Stimulated activated CD4-positive, alpha-beta T cell treated with anti-CD3 and anti-CD28 coated beads, Interleukin-1b, Interleukin-23, amount 100 ng/mL, for 48 hours (primary cell): Measurements from ENCODE around the gene HOOK2.

Experiments
- DNase-seq: peaks from one replicate; pipeline ENCODE4 v3.0.0-alpha.2; 2020

The HOOK2 gene

DNA sequence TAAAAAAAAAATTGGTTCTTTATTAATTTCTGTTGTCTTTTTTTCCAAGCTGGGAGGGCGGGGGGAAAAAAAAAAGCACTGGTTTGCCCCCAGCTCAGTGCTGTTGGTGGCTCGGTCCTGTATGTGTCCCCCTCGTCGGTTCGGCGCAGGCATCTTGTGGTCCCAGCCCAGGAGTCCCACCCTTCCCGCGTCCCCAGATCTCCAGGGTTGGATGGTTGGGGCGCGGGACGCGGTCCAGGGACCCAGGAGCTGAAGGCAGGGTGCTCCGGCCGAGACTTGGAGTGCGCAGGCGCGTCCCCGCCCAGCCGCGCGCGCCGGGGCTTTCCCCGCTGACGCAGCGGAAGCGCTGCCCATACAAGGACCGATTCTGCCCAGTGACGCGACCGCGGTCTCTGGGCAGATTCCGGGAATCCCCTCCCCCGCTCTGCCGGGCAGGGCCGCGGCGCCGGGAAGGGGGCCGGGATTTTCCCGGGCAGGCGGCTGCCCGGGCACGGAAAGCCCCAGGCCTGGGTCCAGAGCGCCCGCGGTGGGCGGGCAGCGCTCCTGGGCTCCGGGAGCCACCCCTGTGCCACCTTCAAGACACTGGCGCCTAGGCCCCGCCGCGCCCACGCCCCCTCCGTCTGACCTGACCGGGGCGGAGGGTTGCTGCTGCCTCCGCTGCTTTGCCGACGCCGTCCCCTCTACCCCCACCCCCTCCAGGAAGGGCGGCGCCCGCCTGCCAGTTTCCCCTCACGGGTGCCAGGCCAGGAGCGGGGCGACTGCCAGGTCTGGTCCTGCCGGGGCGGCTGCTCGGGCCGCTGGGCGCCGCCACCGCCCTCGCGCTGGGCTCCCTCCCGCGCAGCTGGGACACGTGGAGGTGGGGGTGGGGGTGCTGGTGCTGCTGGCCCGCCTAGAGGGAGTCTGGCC, 18.2 kb upstream of the HOOK2 start:
- DNase-seq, result peak; percentile 93

DNA sequence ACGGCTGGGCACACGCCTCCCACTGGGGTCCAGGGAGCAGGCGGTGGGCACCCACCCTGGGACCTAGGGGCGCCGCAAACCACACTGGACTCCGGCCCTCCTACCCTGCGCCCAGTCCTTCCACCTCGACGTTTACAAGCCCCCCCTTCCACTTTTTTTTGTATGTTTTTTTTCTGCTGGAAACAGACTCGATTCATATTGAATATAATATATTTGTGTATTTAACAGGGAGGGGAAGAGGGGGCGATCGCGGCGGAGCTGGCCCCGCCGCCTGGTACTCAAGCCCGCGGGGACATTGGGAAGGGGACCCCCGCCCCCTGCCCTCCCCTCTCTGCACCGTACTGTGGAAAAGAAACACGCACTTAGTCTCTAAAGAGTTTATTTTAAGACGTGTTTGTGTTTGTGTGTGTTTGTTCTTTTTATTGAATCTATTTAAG, 17.5 kb upstream of the HOOK2 start:
- DNase-seq, result no peak

- peak; percentile 84 for DNase-seq
Observed at GRCh38 chr19:12792051-12792852, 16.9 kb upstream of the HOOK2 start.

GRCh38 chr19:12791345-12792050, 16.1 kb upstream of the HOOK2 start, which contains the start of gene JUNB:
Gene JUNB (plus strand): TSS chr19:12791486. CDS start chr19:12791772, 286 bp downstream.
- peak; percentile 97 for DNase-seq

DNA sequence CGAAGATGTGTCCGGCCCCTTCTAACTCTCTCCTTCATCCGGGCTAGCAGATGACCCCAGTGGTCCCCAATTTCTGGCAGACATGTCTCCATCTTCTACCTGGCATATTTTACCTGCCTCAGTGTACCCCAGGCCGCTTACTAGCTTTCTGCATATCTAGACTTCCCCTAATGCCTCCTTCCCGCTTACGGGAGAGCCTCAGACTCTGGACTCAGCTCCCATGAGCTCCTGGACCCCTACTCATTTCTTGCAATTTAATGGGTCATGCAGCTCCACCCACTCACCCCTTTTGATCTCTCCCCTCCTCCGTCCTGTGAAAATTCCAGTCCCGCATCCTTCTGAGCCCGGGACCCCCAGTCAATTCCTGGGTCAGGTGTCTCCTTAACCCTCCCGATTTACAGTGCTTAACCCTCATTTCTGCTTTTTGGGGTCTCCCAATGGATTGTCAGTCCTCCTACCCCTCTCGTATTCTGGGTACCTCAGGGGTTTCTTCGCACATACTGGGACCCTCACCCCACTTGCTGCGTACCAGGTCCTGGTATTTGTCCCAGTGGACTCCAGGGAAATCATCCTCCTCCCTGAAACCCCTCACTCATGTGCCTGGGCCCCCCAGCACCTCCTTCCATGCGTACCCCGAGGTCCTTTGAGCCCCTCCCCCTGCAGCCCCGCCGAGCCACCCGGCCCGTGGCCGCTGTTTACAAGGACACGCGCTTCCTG, 15.4 kb upstream of the HOOK2 start:
- no peak for DNase-seq

DNA sequence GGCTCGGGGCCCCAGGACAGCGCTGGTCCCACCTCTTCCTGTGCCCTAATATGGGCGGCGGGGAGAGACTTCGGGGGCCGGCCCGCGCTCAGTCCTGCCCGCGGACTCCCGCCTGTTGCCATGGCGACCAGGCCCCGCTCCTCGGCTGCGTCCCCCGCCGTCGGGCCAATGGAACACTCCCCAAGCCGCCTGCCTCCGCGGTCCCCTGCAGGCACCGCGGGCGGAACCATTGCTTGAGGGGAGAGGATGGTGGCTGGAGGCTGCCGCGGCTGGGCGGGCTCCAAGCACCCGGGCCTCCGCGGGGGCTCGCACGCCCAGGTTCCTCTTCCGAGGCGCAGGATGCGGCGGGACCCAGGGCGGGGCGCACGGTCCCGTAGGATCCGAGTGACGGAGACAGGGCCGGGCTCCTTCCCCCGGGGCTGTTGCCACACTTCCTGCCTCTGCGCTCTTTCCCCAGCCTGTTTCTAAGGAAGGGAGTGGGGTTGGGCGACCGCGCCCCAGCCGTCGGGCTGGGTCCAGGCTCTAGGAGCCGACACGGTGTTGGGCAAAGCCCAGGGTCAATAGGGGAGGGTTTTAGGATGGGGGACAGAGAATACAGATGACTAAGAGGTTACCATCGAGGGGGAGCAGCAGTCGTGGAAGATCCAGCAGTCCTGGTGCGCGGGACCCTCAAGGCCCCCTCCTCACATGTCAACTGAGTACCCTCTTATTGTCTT, 14.7 kb upstream of the HOOK2 start:
- DNase-seq, result peak; percentile 98

DNA sequence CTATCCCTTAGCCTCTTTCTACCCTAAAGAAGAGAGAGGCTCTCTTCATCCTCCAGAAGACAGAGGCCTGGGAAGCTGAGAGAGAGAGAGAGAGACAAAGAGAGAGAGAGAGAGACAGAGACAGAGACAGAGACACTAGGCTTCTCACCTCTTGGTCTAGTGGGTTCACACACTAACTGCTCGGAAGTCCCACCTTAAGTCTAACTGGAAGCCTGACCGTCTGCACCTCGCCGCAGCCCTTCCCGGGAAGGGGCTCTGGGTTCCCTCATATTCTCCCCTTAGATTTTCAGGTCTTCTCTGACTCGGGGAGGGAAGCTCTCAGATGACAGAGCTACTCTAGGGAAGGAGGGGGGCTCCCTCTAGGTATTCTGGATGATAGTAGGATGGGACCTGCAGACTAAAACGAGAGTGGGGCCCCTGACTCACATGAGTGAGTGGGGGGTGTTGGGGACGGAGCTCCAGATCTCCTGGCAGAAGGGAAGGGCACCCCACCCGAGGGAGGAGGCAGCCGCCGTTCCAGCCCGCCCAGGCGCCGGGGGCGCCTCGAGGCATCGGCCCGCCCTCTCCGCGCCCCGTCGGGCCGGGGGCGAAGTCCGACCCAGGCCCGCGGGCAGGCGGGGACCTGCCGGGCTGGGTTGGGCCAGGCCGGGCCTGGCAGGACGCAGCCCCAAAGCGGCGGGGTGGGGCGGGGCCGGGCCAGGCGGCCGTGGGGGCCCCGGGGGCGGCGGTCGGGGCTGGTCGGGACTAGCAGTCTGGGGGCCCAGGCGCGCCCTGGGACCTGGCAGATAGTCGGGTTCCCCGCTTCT, 13.9 kb upstream of the HOOK2 start:
- peak; percentile 41 for DNase-seq

GRCh38 chr19:12788682-12789097, 13.3 kb upstream of the HOOK2 start:
- peak; percentile 37 for DNase-seq

DNA sequence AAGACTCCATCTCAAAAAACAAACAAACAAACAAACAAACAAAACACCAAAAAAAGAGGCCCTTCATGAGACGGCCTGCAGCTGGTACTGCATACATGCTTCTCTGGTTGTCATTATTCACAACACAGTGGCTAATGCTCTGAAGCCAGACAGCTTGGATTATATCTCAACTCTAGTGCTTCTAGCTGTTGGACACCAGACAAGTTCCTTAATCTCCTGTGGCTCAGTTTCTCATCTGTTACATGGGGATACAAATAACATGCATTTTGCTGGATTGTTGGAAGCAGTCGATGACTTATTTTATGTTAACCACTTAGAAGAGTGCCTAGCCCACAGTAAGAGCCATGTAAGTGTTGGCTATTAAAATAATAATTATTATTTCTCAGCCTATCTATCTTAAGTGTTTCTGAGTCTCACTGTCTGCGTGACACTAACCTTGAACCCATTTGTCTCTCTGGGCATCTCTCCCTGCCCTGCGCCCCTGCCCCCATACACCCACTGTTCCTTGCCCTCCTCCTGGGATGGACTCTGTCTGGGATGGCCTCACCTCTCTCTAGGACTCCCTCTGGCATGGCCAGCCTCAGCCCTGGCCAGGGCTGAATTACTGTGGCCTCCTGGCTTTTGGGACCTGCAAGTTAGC, 12.8 kb upstream of the HOOK2 start:
- DNase-seq, result no peak

DNA sequence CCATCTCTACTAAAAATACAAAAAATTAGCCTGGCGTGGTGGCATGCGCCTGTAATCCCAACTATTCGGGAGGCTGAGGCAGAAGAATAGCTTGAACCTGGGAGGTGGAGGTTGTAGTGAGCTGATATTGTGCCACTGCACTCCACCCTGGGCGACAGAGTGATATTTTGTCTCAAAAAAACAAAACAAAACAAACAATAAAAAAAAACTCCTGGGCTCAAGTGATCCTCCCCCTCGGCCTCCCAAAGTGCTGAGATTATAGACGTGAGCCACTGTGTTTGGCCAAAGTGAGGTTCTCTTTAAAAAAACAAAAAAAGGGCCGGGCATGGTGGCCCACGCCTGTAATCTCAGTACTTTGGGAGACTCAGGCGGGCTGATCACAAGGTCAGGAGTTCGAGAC, 12.1 kb upstream of the HOOK2 start:
- DNase-seq, result no peak

- no peak for DNase-seq
Observed at GRCh38 chr19:12786952-12787351, 11.6 kb upstream of the HOOK2 start.

- DNase-seq, result no peak
Observed at GRCh38 chr19:12786141-12786870, 11.0 kb upstream of the HOOK2 start.

DNA sequence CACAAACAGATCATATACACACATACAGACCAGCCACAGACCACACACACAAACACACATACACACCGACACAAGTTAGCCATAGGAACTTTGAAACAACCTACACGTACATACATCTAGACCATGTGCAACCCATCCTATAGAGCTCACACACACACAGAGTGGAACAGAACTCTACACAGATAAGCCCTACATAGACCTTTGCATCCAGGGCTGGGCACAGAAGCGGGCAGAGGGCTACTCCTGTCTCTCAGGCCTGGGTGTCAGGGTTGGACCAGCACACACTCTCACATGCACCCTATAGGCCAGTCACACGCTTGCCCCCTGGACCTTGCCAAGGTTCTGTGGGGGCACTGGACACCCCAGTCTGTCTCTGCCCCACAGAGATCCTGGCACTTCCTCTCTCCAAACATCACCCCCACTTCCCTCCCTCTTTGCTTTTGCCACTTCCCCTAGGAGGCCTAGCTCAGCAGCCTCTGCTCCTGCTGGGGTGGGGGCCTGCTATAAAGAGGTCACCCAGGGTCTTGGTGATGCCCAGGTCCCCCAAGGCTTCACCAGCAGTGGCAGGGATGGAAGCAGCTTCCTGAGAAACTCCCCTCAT, 10.2 kb upstream of the HOOK2 start:
- DNase-seq, result no peak

- no peak for DNase-seq
Observed at GRCh38 chr19:12784871-12785430, 9.6 kb upstream of the HOOK2 start.

DNA sequence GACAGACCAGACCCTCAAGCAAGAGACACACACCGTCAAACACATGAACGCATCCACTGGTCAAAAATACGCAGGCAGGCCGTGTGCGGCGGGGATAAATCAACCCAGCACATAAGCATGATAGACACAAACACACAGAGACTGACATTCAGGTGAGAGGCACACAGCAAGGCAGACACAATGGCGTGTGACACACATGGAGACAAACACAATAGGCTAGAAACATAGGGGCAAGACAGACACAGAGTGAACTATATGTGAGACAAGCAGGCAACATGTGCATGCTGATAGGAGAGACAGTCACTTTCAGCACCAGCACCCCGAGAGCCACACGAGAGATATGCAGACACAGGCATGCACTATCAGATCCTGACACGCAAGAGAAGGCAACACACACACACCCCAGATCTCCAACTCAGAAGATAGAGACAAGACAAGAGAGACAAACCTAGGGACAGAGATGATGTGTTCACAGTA, 9.1 kb upstream of the HOOK2 start:
- peak; percentile 27 for DNase-seq

DNA sequence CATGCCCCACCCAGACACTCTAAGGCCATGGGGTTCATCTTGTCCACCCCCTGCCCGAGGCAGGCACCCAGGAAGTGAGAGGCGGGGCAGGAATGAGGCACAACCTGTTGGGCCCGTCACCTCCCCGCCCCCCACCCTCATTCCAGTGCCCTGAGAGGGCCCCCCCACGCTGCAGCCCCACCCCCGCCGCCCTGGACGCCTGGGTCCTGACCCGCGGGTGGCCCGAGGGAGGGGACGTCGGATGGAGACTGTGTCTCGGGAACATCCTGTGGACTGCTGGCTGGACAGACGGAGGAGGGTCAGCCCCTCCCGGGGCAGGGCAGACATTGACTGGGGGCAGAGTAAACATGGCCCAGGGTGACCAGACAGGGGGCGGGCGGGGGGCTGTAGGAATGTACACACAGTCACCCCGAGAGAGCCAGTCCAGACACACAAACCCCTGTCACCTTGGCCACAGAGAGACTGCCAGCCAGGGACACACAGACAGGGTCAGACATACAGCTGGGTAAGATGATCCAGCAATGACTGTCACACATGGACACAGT, 8.6 kb upstream of the HOOK2 start:
- peak; percentile 15 for DNase-seq

- peak; percentile 83 for DNase-seq
Observed at GRCh38 chr19:12783291-12783848, 8.0 kb upstream of the HOOK2 start.
